ENCODE measurements around the gene FAM76B.
"Not testable (repeated sequence)": the region's sequence is repeated elsewhere in the genome, so short reads cannot be mapped to it uniquely, and the experiment has no call there.

GRCh38 chr11:95811052-95811451 lies 21.5 kb upstream of the FAM76B start:
- not testable (repeated sequence) for TF ChIP-seq CTCF (IDR thresholded peaks at IDR 0.05 in 4 of 5, conservative IDR thresholded peaks at IDR 0.05 in 1 of 5); POLR2A (IDR thresholded peaks at IDR 0.05)

Data from gastrocnemius medialis (tissue), 4 donors.